GM19035 (cell line): ENCODE results near the gene ENAH.

Experiments used
- ATAC-seq: cut with Tn5 transposase; IDR thresholded peaks from one replicate; pipeline ENCODE4 v1.9.1; 2021; ENCODE audit not compliant: unreplicated experiment

ENAH gene

DNA sequence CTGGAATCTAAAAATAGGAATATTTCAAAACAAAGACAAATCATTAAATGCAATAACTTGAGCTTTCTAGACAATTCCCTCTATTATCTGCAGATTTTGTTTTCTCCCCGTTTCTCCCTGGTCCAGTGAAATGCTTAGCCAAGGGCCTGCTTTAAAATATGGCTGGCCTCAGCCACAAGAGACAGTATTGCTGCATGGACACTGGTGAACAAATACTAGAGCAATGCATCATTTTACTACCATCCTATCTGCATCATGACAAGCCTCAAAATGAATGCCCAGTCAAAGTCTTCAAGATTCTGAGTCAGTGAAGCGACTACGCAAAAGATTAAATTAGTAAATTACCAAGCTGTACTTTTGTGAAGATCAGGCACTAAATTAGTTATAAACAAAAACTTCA lies 80.5 kb downstream of the ENAH start:
- ATAC-seq = no peak

DNA sequence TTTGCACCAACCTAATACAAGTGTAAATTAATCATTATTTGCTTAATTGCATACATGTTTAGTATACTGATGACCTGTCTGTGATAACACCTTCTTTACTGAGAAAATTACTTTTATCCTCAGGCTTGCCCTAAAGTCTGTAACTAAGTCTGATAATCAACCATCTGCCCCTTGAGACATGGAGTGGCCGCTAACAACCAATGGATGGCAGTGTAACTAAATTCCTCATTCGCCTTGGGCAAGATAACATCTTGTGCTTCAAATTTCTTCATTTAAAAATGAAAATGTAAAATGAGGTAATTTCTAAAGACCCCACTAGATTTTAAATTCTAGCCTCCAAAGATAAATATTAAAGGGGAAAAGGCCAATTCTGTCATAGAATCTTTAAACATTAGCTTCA lies 85.1 kb downstream of the ENAH start:
- ATAC-seq = no peak

DNA sequence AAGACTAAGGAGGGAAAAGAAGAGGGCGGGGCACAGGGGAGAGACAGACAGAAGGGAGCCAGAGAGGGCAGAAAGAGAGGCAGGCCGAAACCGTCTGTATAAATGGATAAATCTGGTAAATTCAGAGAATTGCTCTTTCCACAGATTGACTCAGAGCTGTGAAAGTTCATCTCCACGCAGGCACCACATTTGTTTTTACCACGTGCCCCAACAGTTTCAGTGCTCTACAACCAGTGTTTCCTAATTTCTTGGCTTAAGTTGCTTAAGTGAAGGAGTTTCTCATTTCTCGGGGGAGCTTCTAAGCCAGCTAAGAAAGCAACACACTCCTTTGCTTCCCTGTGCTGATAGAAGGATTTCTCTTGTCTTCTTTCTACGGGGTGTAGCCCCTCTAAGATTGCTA lies 87.1 kb downstream of the ENAH start:
- no peak for ATAC-seq

- ATAC-seq = no peak
Observed at GRCh38 chr1:225561675-225562074, 91.2 kb downstream of the ENAH start.

- ATAC-seq = no peak
Observed at GRCh38 chr1:225559902-225560301, 93.0 kb downstream of the ENAH start.

GRCh38 chr1:225559326-225559725 lies 93.6 kb downstream of the ENAH start:
- ATAC-seq = no peak

- ATAC-seq = no peak
Observed at GRCh38 chr1:225556694-225557093, 96.2 kb downstream of the ENAH start.

- no peak for ATAC-seq
Observed at GRCh38 chr1:225555821-225556220, 97.1 kb downstream of the ENAH start.

GRCh38 chr1:225554216-225554812 lies 98.6 kb downstream of the ENAH start:
- no peak for ATAC-seq

- ATAC-seq = no peak
Observed at GRCh38 chr1:225549821-225550220, 103.1 kb downstream of the ENAH start.

- no peak for ATAC-seq
Observed at GRCh38 chr1:225548140-225548857, 104.6 kb downstream of the ENAH start.

DNA sequence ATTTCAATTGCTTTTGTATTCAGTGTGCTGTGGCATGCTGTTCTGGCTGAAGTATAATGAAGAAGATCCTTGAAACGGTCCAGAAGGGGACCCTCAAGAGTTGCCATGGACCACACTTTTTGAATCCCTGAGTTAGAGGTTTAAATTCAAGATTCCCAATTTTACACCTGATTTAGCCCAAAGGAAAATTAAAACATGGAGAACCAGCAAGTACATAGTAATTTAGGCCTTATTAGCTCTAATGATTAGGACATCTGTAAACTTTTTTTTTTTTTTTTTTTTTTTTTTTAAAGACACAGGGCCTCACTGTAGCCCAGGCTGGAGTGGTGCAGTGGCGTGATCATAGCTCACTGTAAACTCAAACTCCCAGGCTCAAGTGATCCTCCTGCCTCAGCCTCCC lies 107.3 kb downstream of the ENAH start:
- ATAC-seq = no peak

DNA sequence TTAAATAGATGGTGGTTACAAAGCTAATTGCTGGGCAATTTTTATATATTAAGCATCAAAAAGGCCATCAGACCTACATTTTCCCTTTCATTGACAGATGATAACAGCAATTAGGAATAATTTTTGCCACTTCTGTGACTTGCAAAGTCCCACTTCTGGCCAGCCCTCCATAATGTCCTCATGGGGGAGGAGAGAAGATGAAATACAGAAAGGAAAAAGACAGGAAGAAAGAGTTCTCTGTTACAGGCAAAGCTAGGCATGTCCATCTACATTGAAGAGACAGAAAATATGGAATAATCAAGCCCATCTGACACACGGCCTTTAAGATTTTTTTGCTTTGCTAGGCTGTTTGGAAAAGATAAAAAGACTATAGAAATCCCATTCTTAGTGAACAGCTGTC lies 108.0 kb downstream of the ENAH start:
- no peak for ATAC-seq

GRCh38 chr1:225544263-225544662 lies 108.7 kb downstream of the ENAH start:
- no peak for ATAC-seq

DNA sequence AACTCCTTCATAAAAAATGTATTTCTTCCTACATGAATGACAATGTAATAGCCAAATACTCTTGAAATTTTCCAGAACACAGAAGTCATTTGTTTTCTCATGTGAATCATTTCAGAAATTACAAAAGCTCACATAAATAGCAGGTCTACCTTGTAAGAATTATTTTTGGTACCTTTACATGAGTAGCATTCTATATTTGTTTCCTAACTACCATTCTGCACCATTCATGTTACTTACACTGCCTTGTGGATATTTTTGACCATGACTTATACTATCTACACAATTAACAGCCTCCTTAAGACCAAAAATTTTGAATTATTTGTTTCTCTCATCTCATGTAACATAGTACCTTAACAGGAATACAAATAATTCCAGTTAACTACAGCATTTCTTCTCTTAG lies 109.6 kb downstream of the ENAH start:
- no peak for ATAC-seq

DNA sequence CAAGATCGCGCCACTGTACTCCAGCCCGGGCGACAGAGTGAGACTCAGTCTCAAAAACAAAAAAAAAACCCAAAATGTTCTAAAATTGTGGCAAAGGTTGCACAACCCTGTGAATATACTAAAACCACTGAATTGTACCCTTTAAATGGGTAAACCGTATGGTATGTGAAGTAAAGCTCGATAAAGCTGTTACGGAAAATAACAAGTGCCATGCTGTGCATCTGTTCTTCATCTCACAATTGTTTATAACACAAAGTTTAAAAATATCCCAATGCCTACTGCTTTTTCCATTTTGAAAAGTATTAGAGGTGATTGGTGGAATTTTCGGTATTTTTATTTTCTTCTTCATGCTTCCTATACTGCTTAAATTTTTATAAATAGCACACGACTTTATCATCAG lies 111.5 kb downstream of the ENAH start:
- no peak for ATAC-seq

- ATAC-seq = no peak
Observed at GRCh38 chr1:225539575-225539974, 113.3 kb downstream of the ENAH start.

DNA sequence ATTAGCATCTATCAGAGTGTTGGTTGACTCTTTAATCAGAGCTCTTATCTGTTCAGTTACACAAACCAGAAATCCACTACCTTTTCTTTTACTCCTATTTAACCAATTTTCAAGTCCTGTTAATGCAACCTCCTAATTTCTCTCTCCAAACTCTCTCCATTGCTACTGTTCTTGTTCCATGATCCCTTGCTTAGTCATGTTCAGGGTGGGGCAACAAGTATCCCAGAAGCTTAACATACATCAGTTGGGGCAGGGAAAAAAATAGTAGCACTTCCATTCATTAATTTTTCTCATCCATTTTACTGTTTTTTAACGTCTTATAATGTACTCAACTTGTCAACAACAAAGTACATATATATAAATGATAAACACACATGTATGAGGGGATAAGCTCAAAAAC lies 113.9 kb downstream of the ENAH start:
- ATAC-seq = no peak

DNA sequence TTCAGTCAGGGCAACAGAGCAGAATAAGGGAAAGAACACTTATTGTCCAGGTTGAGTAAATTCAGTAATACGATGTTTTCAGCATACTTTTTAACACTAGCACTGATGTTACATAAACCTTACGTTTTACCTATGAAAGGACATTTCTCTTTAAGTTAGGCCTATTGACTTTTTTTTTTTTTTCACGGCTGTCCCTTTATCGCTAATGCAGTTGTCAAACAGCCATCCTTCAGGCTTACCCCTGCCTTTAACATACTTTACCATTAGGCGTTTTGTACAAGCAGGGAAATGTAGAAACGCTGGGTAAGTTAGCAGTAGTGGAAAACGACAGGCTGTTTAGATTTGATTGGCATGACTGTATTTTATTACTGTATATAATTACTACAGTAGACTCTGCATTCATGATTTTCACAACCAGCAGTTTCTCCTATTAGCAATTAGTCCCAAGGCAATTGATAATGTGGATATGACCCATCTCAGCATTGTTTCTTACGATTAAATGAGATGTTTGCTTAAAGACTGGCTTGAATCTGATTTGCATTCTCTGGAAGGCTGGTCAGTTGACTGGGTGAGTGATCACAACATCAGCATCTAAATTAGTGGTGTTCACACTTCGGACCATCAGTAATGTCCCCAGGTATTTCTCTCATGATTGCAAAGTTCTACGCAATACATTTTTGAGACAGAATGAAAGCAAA lies 115.2 kb downstream of the ENAH start:
- ATAC-seq = no peak

DNA sequence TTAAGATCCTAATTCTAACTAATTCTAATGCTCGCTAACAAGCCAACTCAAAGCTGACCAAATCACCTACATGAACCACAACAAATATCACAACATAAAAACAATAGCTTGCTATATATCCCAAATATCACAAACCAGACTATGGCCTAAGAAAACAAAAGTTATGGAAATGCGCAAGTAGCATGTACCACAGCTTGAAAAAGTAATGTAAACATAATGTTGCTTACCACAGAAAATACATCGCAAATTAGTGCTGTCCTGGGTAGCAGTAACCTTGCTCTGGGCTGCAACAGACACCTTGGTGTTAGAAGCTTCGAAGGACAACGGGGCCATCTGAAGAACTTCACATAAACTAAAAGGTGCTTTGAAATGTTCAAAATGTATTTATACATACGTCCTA lies 117.6 kb downstream of the ENAH start:
- ATAC-seq = no peak

- ATAC-seq = no peak
Observed at GRCh38 chr1:225534772-225535171, 118.2 kb downstream of the ENAH start.

DNA sequence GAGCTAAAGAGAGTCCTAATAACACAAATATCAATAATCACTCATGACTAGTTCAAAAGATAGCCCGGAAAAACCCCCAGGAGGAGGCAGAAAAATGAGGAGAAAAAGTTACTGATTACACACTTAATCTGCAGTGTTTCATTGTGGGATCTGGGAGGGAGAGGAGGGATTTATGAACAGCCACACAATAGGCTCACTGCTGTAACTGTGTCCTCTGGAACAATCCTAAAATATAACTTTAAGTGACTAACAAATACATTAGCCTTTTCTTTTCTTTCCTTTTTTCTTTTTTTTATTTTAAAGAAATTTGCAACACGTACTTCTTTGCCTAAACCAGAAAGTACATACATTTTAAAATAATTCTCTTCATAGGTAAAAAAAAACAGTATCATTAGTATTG lies 118.8 kb downstream of the ENAH start:
- ATAC-seq = no peak
